ENCODE measurements around the gene SPAST. TPM values are rescaled to one million over a fixed set of nuclear protein-coding genes. Genes with fewer than 3 reads are reported as not detected.

SPAST gene
- total and polyA plus RNA-seq, 2 of the 13 experiments (the other 11 are each of a cell fraction or from before 2014, with no cell fraction given) = 11.5 to 40.4 TPM

GRCh38 chr2:32124660-32125059 is 61.3 kb downstream of the SPAST start:
- FAIRE-seq = no peak
- BruUV-seq (replicated peaks) = no TSS peak

DNA sequence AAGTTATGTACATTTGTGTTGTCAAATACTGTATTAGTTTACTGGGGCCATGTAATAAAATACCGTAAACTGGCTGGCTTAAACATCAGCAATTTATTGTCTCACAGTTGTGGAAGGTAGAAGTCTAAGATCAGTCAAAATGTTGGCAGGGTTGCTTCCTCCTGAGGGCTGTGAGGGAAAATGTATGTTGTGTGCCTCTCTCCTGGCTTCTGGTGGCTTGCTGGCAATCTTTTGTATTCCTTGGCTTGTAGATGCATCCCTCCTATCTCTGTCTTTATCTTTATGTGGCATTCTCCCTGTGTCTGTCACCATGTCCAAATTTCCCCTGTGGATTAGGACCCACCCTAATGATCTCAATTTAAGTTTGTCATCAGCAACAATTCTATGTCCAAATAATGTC is 65.3 kb downstream of the SPAST start:
- WGBS (ENCODE audit: low lambda C conversion rate) = 100% methylated on average over 1 of the region's 1 CpG
- H3K4me3 ChIP-seq (replicated peaks in 1 of 3; ENCODE audit: insufficient read depth in 1 of 3, low read depth in 2 of 3, low read length in 3 of 3) = no peak overlapping the region
- CTCF ChIA-PET (ENCODE audit: low intra/inter-chr PET ratio, low total read pairs) = no interaction called here

More at GRCh38 chr2:32124660-32125059, 61.3 kb downstream of the SPAST start:
- no peaks in the 10 kb centered on the region for H3K27me3 ChIP-seq (ENCODE audit: control insufficient read depth in 1 of 2, insufficient read depth in 2 of 2, low read length in 2 of 2)
- H3K4me1 ChIP-seq (ENCODE audit: insufficient read depth, low read length) = no peaks in the 10 kb centered on the region
- H3K27ac ChIP-seq (ENCODE audit: extremely low read length, insufficient read depth, low read length) = no peak overlapping the region
- DNase-seq (ENCODE audit: low spot score) (no peak), ATAC-seq (no peak)
- H3K4me3 ChIP-seq (replicated peaks in 1 of 3; ENCODE audit: insufficient read depth in 1 of 3, low read depth in 2 of 3, low read length in 3 of 3) = no peak overlapping the region
- no peaks in the 10 kb centered on the region for H3K9me3 ChIP-seq (ENCODE audit: low read length)
- no peak overlapping the region for H3K4me2 ChIP-seq (ENCODE audit: low read depth, low read length)
- H2AFZ ChIP-seq (ENCODE audit: low read length) = no peak overlapping the region
- no peaks in the 10 kb centered on the region for H3K79me2 ChIP-seq (ENCODE audit: insufficient read depth, low read length)
- TF ChIP-seq ZNF615 (CRISPR knock-in tag; IDR thresholded peaks at IDR 0.05; ENCODE audit: borderline replicate concordance) (no peak), MAFK (conservative IDR thresholded peaks at IDR 0.05 in 1 of 2, IDR thresholded peaks at IDR 0.05 in 1 of 2; ENCODE audit: low read length in 2 of 2) (no peak), CBX5 (CRISPR knock-in tag; IDR thresholded peaks at IDR 0.05; ENCODE audit: borderline replicate concordance) (no peak), ZNF781 (CRISPR knock-in tag; IDR thresholded peaks at IDR 0.05; ENCODE audit: borderline replicate concordance, not compliant biosample characterization) (no peak), ZSCAN12 (CRISPR knock-in tag; IDR thresholded peaks at IDR 0.05) (no peak)
- ChIA-PET CTCF (ENCODE audit: low intra/inter-chr PET ratio, low total read pairs) (no interaction called here), POLR2A (no interaction called here)
- peaks cover 11 to 30% of the 10 kb centered on the region in 2 experiments for H3K36me3 ChIP-seq (replicated peaks in 1 of 2; ENCODE audit: control insufficient read depth in 1 of 2, insufficient read depth in 2 of 2, low read length in 2 of 2)
- intact Hi-C loops (cut with micrococcal nuclease; ENCODE audit: unreplicated experiment) (no loop called here), in situ Hi-C loops (cut with HindIII; ENCODE audit: extremely low pct_ligation_motif_present, low pct_unique_long_range_greater_than_20kb) (loop anchor here (25.0 kb wide), 1 partner anchor 437 kb away; no protein-coding TSS in a partner anchor)
- H4K20me1 ChIP-seq (ENCODE audit: insufficient read depth, low read length) = no peaks in the 10 kb centered on the region
- H3K9ac ChIP-seq (ENCODE audit: insufficient read depth, low read depth, low read length) = no peak overlapping the region

More for the DNA sequence above, 65.3 kb downstream of the SPAST start:
- H3K4me1 ChIP-seq (ENCODE audit: insufficient read depth, low read length) = no peaks in the 10 kb centered on the region
- no peak overlapping the region for H2AFZ ChIP-seq (ENCODE audit: low read length)
- no peaks in the 10 kb centered on the region for H4K20me1 ChIP-seq (ENCODE audit: insufficient read depth, low read length)
- no peak overlapping the region for H3K9ac ChIP-seq (ENCODE audit: insufficient read depth, low read depth, low read length)
- POLR2A ChIA-PET = no interaction called here
- BruUV-seq (replicated peaks) = no TSS peak
- H3K27ac ChIP-seq (ENCODE audit: extremely low read length, insufficient read depth, low read length) = no peak overlapping the region
- H3K36me3 ChIP-seq (replicated peaks in 1 of 2; ENCODE audit: control insufficient read depth in 1 of 2, insufficient read depth in 2 of 2, low read length in 2 of 2) = peaks cover 10 to 57% of the 10 kb centered on the region in 2 experiments
- no peaks in the 10 kb centered on the region for H3K27me3 ChIP-seq (ENCODE audit: control insufficient read depth in 1 of 2, insufficient read depth in 2 of 2, low read length in 2 of 2)
- in situ Hi-C loops (cut with HindIII; ENCODE audit: extremely low pct_ligation_motif_present, low pct_unique_long_range_greater_than_20kb) = loop anchor here (25.0 kb wide), 1 partner anchor 441 kb away; no protein-coding TSS in a partner anchor
- DNase-seq (ENCODE audit: low spot score) = no peak
- intact Hi-C loops (cut with micrococcal nuclease; ENCODE audit: unreplicated experiment) = no loop called here
- H3K4me2 ChIP-seq (ENCODE audit: low read depth, low read length) = no peak overlapping the region
- H3K79me2 ChIP-seq (ENCODE audit: insufficient read depth, low read length) = no peaks in the 10 kb centered on the region
- no peak for ATAC-seq
- TF ChIP-seq, protein P1, sequence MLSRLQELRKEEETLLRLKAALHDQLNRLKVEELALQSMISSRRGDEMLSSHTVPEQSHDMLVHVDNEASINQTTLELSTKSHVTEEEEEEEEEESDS (CRISPR knock-in tag; IDR thresholded peaks at IDR 0.05; ENCODE audit: borderline replicate concordance) = no peak
- TF ChIP-seq ZNF672 (CRISPR knock-in tag; IDR thresholded peaks at IDR 0.05) = no peak
- TF ChIP-seq BCL3 (CRISPR knock-in tag; IDR thresholded peaks at IDR 0.05) = no peak
- TF ChIP-seq, protein P2, sequence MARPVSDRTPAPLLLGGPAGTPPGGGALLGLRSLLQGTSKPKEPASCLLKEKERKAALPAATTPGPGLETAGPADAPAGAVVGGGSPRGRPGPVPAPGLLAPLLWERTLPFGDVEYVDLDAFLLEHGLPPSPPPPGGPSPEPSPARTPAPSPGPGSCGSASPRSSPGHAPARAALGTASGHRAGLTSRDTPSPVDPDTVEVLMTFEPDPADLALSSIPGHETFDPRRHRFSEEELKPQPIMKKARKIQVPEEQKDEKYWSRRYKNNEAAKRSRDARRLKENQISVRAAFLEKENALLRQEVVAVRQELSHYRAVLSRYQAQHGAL (CRISPR knock-in tag; IDR thresholded peaks at IDR 0.05; ENCODE audit: not compliant biosample characterization) = no peak
- no peak for TF ChIP-seq ZFP36L2 (CRISPR knock-in tag; IDR thresholded peaks at IDR 0.05)
- no peak for TF ChIP-seq HMGXB3 (CRISPR knock-in tag; IDR thresholded peaks at IDR 0.05; ENCODE audit: borderline replicate concordance)
- TF ChIP-seq ZNF350 (CRISPR knock-in tag; IDR thresholded peaks at IDR 0.05; ENCODE audit: borderline replicate concordance, low read depth) = no peak
- no peaks in the 10 kb centered on the region for H3K9me3 ChIP-seq (ENCODE audit: low read length)
- FAIRE-seq = no peak

Data from HepG2 (cell line).